H1 (cell line): ENCODE measurements around the gene GRHL3.

ENCODE experiments used
- ATF2 ChIP-seq: IDR thresholded peaks from 2 replicates; pipeline ENCODE4 v1.6.1; 2012; ENCODE audit warnings: low read length, inconsistent platforms
- ATF3 ChIP-seq: IDR thresholded peaks from 2 replicates; pipeline ENCODE4 v1.6.1; 2011; ENCODE audit warnings: low read depth, mild to moderate bottlenecking, low read length; ENCODE audit not compliant: insufficient read depth
- CTCF ChIP-seq, 3 experiments: IDR thresholded peaks; 1 replicate in 2 of 3; 2 replicates in 1 of 3; pipeline versions ENCODE4 v1.5.1 to v1.6.1; 2011; ENCODE audit warnings: low read length in 3 of 3, mild to moderate bottlenecking in 3 of 3, inconsistent platforms in 2 of 3, low read depth in 1 of 3, moderate library complexity in 1 of 3; ENCODE audit not compliant: insufficient read depth in 1 of 3; ENCODE audit errors: control extremely low read depth in 1 of 3
- TBP ChIP-seq: IDR thresholded peaks from 2 replicates; pipeline ENCODE4 v1.6.1; 2011; ENCODE audit warnings: low read depth, low read length, improper control_type of control experiment
- USF2 ChIP-seq: IDR thresholded peaks from 2 replicates; pipeline ENCODE4 v1.6.1; 2011; ENCODE audit warnings: low read length, improper control_type of control experiment

GRCh38 chr1:24338447-24338846 is 19.3 kb downstream of the GRHL3 start:
- TF ChIP-seq USF2 (no peak), CTCF (IDR thresholded peaks at IDR 0.05; ENCODE audit: control extremely low read depth in 1 of 3, insufficient read depth in 1 of 3, low read depth in 1 of 3, low read length in 3 of 3) (no peak), ATF3 (no peak), ATF2 (no peak), TBP (no peak)
